Choroid plexus epithelial cell (primary cell): Measurements from ENCODE around the gene TEX11.
"Not testable (repeated sequence)": the region's sequence is repeated elsewhere in the genome, so short reads cannot be mapped to it uniquely, and the experiment has no call there.

ENCODE experiments used
- DNase-seq: peaks from one replicate; pipeline ENCODE4 v3.0.0-alpha.2; 2010; ENCODE audit warnings: low read depth
- H3K4me3 ChIP-seq: 2 replicates; pipeline ENCODE4 v1.5.1; 2011; ENCODE audit warnings: low read depth, mild to moderate bottlenecking, control low read depth, low read length, moderate library complexity
- TF ChIP-seq, protein P1 (sequence below): conservative IDR thresholded peaks from 2 replicates; pipeline ENCODE4 v1.5.1; 2011; ENCODE audit warnings: low read depth, mild to moderate bottlenecking, control low read depth, inconsistent platforms, low read length, moderate library complexity

The TEX11 gene

DNA sequence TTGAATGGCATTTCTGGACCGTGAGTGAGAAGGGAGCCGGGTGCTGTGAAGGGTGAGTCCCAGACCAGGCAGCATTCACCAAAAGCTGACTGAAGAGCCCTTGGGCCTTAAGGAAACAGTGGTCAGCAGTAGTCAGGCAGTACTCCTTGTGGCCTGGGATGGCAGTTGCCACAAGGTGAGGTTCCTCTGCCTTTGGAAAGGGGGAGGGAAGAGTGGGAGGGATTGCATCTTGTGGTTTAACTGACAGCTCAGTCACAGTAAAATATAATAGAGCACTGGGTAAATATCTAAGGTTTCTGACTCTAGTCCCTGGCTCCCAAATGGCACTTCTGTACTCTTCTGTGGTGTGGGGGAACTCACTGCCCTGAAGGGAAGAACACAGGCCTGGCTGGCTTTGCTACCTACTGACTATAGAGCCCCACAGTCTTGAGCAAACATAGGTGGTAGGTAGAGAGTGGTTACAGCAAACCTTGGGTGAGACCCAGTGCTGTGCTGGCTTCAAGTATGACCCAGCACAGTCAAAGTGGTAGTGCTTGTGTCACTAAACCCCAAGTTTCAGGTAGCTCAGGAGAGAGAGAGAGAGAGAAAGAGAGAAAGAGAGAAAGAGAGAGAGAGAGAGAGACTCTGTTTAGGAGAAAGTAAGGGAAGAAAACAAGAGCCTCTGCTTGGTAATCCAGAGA is 154.2 kb downstream of the TEX11 start:
- TF ChIP-seq, protein P1, sequence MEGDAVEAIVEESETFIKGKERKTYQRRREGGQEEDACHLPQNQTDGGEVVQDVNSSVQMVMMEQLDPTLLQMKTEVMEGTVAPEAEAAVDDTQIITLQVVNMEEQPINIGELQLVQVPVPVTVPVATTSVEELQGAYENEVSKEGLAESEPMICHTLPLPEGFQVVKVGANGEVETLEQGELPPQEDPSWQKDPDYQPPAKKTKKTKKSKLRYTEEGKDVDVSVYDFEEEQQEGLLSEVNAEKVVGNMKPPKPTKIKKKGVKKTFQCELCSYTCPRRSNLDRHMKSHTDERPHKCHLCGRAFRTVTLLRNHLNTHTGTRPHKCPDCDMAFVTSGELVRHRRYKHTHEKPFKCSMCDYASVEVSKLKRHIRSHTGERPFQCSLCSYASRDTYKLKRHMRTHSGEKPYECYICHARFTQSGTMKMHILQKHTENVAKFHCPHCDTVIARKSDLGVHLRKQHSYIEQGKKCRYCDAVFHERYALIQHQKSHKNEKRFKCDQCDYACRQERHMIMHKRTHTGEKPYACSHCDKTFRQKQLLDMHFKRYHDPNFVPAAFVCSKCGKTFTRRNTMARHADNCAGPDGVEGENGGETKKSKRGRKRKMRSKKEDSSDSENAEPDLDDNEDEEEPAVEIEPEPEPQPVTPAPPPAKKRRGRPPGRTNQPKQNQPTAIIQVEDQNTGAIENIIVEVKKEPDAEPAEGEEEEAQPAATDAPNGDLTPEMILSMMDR, result no peak
- no peak for DNase-seq

DNA sequence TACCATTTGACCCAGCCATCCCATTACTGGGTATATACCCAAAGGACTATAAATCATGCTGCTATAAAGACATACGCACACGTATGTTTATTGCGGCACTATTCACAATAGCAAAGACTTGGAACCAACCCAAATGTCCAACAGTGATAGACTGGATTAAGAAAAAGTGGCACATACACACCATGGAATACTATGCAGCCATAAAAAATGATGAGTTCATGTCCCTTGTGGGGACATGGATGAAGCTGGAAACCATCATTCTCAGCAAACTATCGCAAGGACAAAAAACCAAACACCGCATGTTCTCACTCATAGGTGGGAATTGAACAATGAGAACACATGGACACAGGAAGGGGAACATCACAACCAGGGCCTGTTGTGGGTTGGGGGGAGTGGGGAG is 174.7 kb downstream of the TEX11 start:
- H3K4me3 ChIP-seq, DNase-seq: not testable (repeated sequence)

More for the DNA sequence above, 154.2 kb downstream of the TEX11 start:
- H3K4me3 ChIP-seq, result no peak overlapping the region

DNA sequence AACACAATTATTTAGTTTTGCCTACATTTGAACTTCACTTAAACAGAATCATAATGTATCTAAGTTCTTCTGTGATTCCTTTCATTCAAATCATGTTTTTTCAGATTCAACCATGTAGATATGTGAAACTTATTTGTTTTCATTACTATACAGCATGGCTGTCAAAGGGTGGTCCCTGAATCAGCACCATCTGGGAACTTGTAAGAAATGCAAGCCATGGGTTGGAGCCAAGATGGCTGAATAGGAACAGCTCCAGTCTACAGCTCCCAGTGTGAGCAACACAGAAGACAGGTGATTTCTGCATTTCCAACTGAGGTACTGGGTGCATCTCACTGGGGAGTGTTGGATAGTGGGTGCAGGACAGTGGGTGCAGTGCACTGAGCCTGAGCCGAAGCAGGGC is 180.6 kb downstream of the TEX11 start:
- DNase-seq, H3K4me3 ChIP-seq: not testable (repeated sequence)

DNA sequence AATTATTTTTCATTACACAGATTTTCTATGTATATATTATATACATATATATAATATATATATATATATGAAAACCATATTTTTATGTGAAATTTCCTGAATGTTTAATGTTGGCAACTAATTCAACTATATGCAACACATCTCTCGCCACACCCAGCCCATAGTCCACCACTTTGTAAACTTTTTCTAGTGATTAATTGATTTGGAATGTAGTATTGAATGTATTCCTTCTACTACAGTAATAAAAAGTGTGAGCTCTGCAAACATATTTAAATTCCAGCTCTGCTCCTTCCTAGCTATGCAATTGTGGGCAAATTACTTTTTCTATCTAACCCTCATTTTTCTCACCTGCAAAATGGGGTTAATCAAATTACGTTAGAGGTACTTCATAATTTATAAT is 187.8 kb downstream of the TEX11 start:
- peak; percentile 0 for DNase-seq
- no peak overlapping the region for H3K4me3 ChIP-seq
- TF ChIP-seq, protein P1, result no peak

DNA sequence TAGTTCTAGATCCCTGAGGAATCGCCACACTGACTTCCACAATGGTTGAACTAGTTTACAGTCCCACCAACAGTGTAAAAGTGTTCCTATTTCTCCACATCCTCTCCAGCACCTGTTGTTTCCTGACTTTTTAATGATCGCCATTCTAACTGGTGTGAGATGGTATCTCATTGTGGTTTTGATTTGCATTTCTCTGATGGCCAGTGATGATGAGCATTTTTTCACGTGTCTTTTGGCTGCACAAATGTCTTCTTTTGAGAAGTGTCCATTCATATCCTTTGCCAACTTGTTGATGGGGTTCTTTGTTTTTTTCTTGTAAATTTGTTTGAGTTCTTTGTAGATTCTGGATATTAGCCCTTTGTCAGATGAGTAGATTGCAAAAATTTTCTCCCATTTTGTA is 197.2 kb downstream of the TEX11 start:
- H3K4me3 ChIP-seq, DNase-seq: not testable (repeated sequence)

DNA sequence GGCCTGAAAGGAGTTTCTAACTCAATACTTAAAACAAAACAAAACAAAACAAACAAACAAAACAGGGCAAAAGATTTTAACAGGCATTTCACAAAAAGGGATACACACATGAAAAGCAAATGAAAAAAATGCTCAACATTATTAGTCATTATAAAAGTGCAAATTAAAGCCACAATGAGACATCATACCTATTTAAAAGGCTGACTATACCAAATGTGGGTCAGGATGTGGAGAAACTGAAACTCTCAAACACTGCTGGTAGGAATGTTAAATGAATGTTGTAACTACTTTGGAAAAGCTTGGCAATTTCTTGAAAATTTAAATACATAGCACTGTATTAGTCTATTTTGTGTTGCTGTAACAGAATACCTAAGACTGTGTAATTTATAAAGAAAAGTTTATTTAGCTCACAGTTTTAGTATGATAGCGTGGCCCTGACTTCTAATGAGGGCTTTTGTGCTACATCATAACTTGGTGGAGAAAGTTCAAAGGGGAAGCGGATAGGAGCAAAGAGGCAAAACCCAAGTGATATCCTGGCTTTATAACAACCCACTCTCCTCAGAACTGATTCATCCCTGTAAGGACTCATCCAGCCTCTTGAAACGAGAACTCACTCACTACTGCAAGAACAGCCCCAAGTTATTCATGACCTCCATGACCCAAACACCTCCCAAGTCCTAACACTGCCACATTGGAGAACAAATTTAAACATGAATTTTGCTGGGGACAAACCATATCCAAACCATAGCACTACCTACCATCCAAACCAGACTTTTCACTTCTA is 214.0 kb downstream of the TEX11 start:
- TF ChIP-seq, protein P1, result no peak
- H3K4me3 ChIP-seq, result no peak overlapping the region

DNA sequence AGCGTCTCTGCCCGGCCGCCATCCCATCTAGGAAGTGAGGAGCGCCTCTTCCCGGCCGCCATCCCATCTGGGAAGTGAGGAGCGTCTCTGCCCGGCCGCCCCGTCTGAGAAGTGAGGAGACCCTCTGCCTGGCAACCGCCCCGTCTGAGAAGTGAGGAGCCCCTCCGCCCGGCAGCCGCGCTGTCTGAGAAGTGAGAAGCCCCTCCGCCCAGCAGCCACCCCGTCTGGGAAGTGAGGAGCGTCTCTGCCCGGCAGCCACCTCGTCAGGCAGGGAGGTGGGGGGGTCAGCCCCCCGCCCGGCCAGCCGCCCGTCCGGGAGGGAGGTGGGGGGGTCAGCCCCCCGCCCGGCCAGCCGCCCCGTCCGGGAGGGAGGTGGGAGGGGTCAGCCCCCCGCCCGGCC is 229.1 kb downstream of the TEX11 start:
- H3K4me3 ChIP-seq, DNase-seq: not testable (repeated sequence)

More for the DNA sequence above, 214.0 kb downstream of the TEX11 start:
- no peak for DNase-seq

DNA sequence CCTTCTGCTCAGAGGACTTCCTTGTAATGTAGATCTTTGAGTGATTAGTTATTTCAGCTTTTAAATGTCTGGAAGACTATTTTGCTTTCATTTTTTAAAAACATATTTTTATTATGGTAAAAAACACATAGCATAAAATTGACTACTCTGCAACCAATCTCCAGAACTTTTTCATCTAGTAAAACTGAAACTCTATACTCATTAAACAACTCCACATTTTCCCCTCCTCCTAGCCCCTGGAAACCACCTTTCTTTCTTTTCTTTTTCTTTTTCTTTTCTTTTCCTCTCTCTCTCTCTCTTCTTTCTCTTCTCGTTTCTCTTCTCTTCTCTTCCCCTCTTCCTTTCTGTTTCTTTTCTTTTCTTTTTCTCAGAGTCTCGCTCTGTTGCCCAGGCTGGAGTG is 233.2 kb downstream of the TEX11 start:
- no peak overlapping the region for H3K4me3 ChIP-seq
- TF ChIP-seq, protein P1, result no peak
- DNase-seq, result no peak

DNA sequence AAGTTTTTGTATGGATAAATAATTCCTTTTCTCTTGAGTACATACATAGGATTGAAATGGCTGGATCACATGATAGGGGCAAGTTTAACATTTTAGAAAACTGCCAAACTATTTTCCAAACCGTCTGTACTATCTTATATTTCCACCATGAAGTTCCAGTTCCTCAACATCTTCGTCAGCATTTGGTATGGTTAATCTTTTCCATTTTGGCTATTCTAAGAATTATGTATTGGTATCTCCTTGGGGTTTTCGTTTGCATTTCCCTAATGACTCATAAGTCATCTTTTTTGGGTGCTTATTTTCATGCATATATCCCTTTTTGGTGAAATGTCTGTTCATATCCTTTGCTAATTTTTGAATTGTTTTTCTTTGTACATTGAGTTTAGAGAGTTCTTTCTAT is 236.2 kb downstream of the TEX11 start:
- no peak overlapping the region for H3K4me3 ChIP-seq
- DNase-seq, result no peak
- TF ChIP-seq, protein P1, result no peak
